ENCODE measurements around the gene SRRM4.

SRRM4 gene

GRCh38 chr12:118981285-118982211 lies at the start of gene SRRM4:
SRRM4 (plus strand) TSS chr12:118981541; CDS start chr12:118981883, 342 bp downstream.
- peaks cover under 1% of the 10 kb centered on the region for H3K9me3 Mint-ChIP-seq
- no peak within 1 kb of the TSS for H3K27ac Mint-ChIP-seq (ENCODE audit: low read depth)
- no peaks in the 10 kb centered on the region for H3K36me3 Mint-ChIP-seq (ENCODE audit: insufficient read depth)
- DNase-seq (ENCODE audit: low spot score in 2 of 2) (no peak), ATAC-seq (replicated peaks; ENCODE audit: extremely low read depth, poor library complexity, severe bottlenecking) (no peak)
- H3K27me3 Mint-ChIP-seq = peaks cover 44% of the 10 kb centered on the region
- no peaks in the 10 kb centered on the region for H3K4me1 Mint-ChIP-seq
- H3K4me3 Mint-ChIP-seq = no peak within 1 kb of the TSS

GRCh38 chr12:118946256-118946655 lies 35.1 kb upstream of the SRRM4 start:
- no peak for DNase-seq (ENCODE audit: low spot score in 2 of 2)
- ATAC-seq (replicated peaks; ENCODE audit: extremely low read depth, poor library complexity, severe bottlenecking) = no peak
- Mint-ChIP-seq H3K4me3 (no peak overlapping the region), H3K27me3 (peaks cover 7% of the 10 kb centered on the region), H3K4me1 (no peaks in the 10 kb centered on the region), H3K36me3 (ENCODE audit: insufficient read depth) (no peaks in the 10 kb centered on the region), H3K27ac (ENCODE audit: low read depth) (no peak overlapping the region), H3K9me3 (peaks cover 11% of the 10 kb centered on the region)

GRCh38 chr12:118958520-118958919 lies 22.8 kb upstream of the SRRM4 start:
- no peaks in the 10 kb centered on the region for H3K36me3 Mint-ChIP-seq (ENCODE audit: insufficient read depth)
- no peak for ATAC-seq (replicated peaks; ENCODE audit: extremely low read depth, poor library complexity, severe bottlenecking)
- H3K27me3 Mint-ChIP-seq = no peaks in the 10 kb centered on the region

GRCh38 chr12:118959348-118959747 lies 22.0 kb upstream of the SRRM4 start:
- no peak for DNase-seq (ENCODE audit: low spot score in 2 of 2)
- ATAC-seq (replicated peaks; ENCODE audit: extremely low read depth, poor library complexity, severe bottlenecking) = no peak
- H3K36me3 Mint-ChIP-seq (ENCODE audit: insufficient read depth) = no peaks in the 10 kb centered on the region

More at GRCh38 chr12:118958520-118958919, 22.8 kb upstream of the SRRM4 start:
- no peak overlapping the region for H3K27ac Mint-ChIP-seq (ENCODE audit: low read depth)
- no peaks in the 10 kb centered on the region for H3K4me1 Mint-ChIP-seq
- no peak overlapping the region for H3K4me3 Mint-ChIP-seq
- peaks cover 13% of the 10 kb centered on the region for H3K9me3 Mint-ChIP-seq
- DNase-seq (ENCODE audit: low spot score in 2 of 2) = no peak

GRCh38 chr12:118959985-118960560 lies 21.3 kb upstream of the SRRM4 start:
- H3K9me3 Mint-ChIP-seq = peaks cover 5% of the 10 kb centered on the region
- DNase-seq (ENCODE audit: low spot score in 2 of 2) (no peak), ATAC-seq (replicated peaks; ENCODE audit: extremely low read depth, poor library complexity, severe bottlenecking) (no peak)
- no peak overlapping the region for H3K27ac Mint-ChIP-seq (ENCODE audit: low read depth)
- H3K4me3 Mint-ChIP-seq = no peak overlapping the region
- H3K27me3 Mint-ChIP-seq = no peaks in the 10 kb centered on the region
- no peaks in the 10 kb centered on the region for H3K4me1 Mint-ChIP-seq
- H3K36me3 Mint-ChIP-seq (ENCODE audit: insufficient read depth) = no peaks in the 10 kb centered on the region

More at GRCh38 chr12:118959348-118959747, 22.0 kb upstream of the SRRM4 start:
- Mint-ChIP-seq H3K4me3 (no peak overlapping the region), H3K27ac (ENCODE audit: low read depth) (no peak overlapping the region), H3K27me3 (no peaks in the 10 kb centered on the region), H3K4me1 (no peaks in the 10 kb centered on the region), H3K9me3 (peaks cover 11% of the 10 kb centered on the region)

- Mint-ChIP-seq H3K27ac (ENCODE audit: low read depth) (no peak overlapping the region), H3K4me1 (no peaks in the 10 kb centered on the region), H3K27me3 (no peaks in the 10 kb centered on the region), H3K4me3 (no peak overlapping the region), H3K36me3 (ENCODE audit: insufficient read depth) (peaks cover 2% of the 10 kb centered on the region), H3K9me3 (no peaks in the 10 kb centered on the region)
- no peak for DNase-seq (ENCODE audit: low spot score in 2 of 2)
- ATAC-seq (replicated peaks; ENCODE audit: extremely low read depth, poor library complexity, severe bottlenecking) = no peak
Observed at GRCh38 chr12:118960865-118961264, 20.5 kb upstream of the SRRM4 start.

GRCh38 chr12:118964988-118965387 lies 16.4 kb upstream of the SRRM4 start:
- Mint-ChIP-seq H3K9me3 (peaks cover 4% of the 10 kb centered on the region), H3K4me1 (no peaks in the 10 kb centered on the region), H3K27ac (ENCODE audit: low read depth) (no peak overlapping the region), H3K27me3 (no peaks in the 10 kb centered on the region), H3K36me3 (ENCODE audit: insufficient read depth) (peaks cover 2% of the 10 kb centered on the region), H3K4me3 (no peak overlapping the region)
- ATAC-seq (replicated peaks; ENCODE audit: extremely low read depth, poor library complexity, severe bottlenecking) (no peak), DNase-seq (ENCODE audit: low spot score in 2 of 2) (no peak)

GRCh38 chr12:118970856-118971255 lies 10.5 kb upstream of the SRRM4 start:
- Mint-ChIP-seq H3K4me1 (no peaks in the 10 kb centered on the region), H3K4me3 (no peak overlapping the region), H3K36me3 (ENCODE audit: insufficient read depth) (no peaks in the 10 kb centered on the region), H3K27me3 (no peaks in the 10 kb centered on the region), H3K9me3 (peaks cover 4% of the 10 kb centered on the region), H3K27ac (ENCODE audit: low read depth) (no peak overlapping the region)
- DNase-seq (ENCODE audit: low spot score in 2 of 2) (no peak), ATAC-seq (replicated peaks; ENCODE audit: extremely low read depth, poor library complexity, severe bottlenecking) (no peak)

- Mint-ChIP-seq H3K9me3 (peaks cover 5% of the 10 kb centered on the region), H3K4me3 (no peak overlapping the region), H3K27me3 (no peaks in the 10 kb centered on the region), H3K4me1 (no peaks in the 10 kb centered on the region), H3K27ac (ENCODE audit: low read depth) (no peak overlapping the region), H3K36me3 (ENCODE audit: insufficient read depth) (no peaks in the 10 kb centered on the region)
- ATAC-seq (replicated peaks; ENCODE audit: extremely low read depth, poor library complexity, severe bottlenecking) = no peak
- no peak for DNase-seq (ENCODE audit: low spot score in 2 of 2)
Observed at GRCh38 chr12:118972982-118973381, 8.4 kb upstream of the SRRM4 start.

GRCh38 chr12:118979763-118980406 lies 1.5 kb upstream of the SRRM4 start:
- peaks cover 44% of the 10 kb centered on the region for H3K27me3 Mint-ChIP-seq
- H3K9me3 Mint-ChIP-seq = peaks cover 5% of the 10 kb centered on the region
- H3K27ac Mint-ChIP-seq (ENCODE audit: low read depth) = no peak overlapping the region
- no peak overlapping the region for H3K4me3 Mint-ChIP-seq
- no peaks in the 10 kb centered on the region for H3K4me1 Mint-ChIP-seq
- no peak for ATAC-seq (replicated peaks; ENCODE audit: extremely low read depth, poor library complexity, severe bottlenecking)
- no peak for DNase-seq (ENCODE audit: low spot score in 2 of 2)
- H3K36me3 Mint-ChIP-seq (ENCODE audit: insufficient read depth) = no peaks in the 10 kb centered on the region

- H3K4me3 Mint-ChIP-seq = no peak overlapping the region
- H3K27ac Mint-ChIP-seq (ENCODE audit: low read depth) = no peak overlapping the region
- ATAC-seq (replicated peaks; ENCODE audit: extremely low read depth, poor library complexity, severe bottlenecking) = no peak
Observed at GRCh38 chr12:118980407-118981014, 830 bp upstream of the SRRM4 start.

GRCh38 chr12:118982302-118982701 lies 961 bp downstream of the SRRM4 start:
- DNase-seq (ENCODE audit: low spot score in 2 of 2) (no peak), ATAC-seq (replicated peaks; ENCODE audit: extremely low read depth, poor library complexity, severe bottlenecking) (no peak)
- H3K4me1 Mint-ChIP-seq = no peaks in the 10 kb centered on the region
- H3K4me3 Mint-ChIP-seq = no peak overlapping the region
- H3K27ac Mint-ChIP-seq (ENCODE audit: low read depth) = no peak overlapping the region
- no peaks in the 10 kb centered on the region for H3K9me3 Mint-ChIP-seq
- H3K27me3 Mint-ChIP-seq = peaks cover 44% of the 10 kb centered on the region
- no peaks in the 10 kb centered on the region for H3K36me3 Mint-ChIP-seq (ENCODE audit: insufficient read depth)

More at GRCh38 chr12:118980407-118981014, 830 bp upstream of the SRRM4 start:
- peaks cover 44% of the 10 kb centered on the region for H3K27me3 Mint-ChIP-seq
- no peak for DNase-seq (ENCODE audit: low spot score in 2 of 2)
- peaks cover 5% of the 10 kb centered on the region for H3K9me3 Mint-ChIP-seq
- H3K36me3 Mint-ChIP-seq (ENCODE audit: insufficient read depth) = no peaks in the 10 kb centered on the region
- no peaks in the 10 kb centered on the region for H3K4me1 Mint-ChIP-seq

Data from central memory CD8-positive, alpha-beta T cell (primary cell).